GM19463 (cell line): ENCODE results near the gene TMPRSS13.

Source experiments
- ATAC-seq: cut with Tn5 transposase; IDR thresholded peaks from one replicate; pipeline ENCODE4 v1.9.1; 2021; ENCODE audit warnings: mild to moderate bottlenecking, moderate library complexity; ENCODE audit not compliant: unreplicated experiment

TMPRSS13 gene

GRCh38 chr11:117900121-117900648, 29.0 kb downstream of the TMPRSS13 start:
- ATAC-seq: peak; percentile 79

GRCh38 chr11:117898059-117898458, 31.1 kb downstream of the TMPRSS13 start:
- no peak for ATAC-seq

GRCh38 chr11:117892651-117893050, 36.6 kb downstream of the TMPRSS13 start:
- ATAC-seq: no peak

- no peak for ATAC-seq
Measured at GRCh38 chr11:117891362-117891761, 37.8 kb downstream of the TMPRSS13 start.

- no peak for ATAC-seq
Measured at GRCh38 chr11:117888139-117888566, 41.0 kb downstream of the TMPRSS13 start.

GRCh38 chr11:117887431-117888138, 41.6 kb downstream of the TMPRSS13 start:
- no peak for ATAC-seq

- ATAC-seq: no peak
Measured at GRCh38 chr11:117885777-117886176, 43.4 kb downstream of the TMPRSS13 start.

- no peak for ATAC-seq
Measured at GRCh38 chr11:117884994-117885393, 44.2 kb downstream of the TMPRSS13 start.

- ATAC-seq: no peak
Measured at GRCh38 chr11:117883063-117883462, 46.1 kb downstream of the TMPRSS13 start.

GRCh38 chr11:117882311-117882905, 46.8 kb downstream of the TMPRSS13 start:
- ATAC-seq: no peak

GRCh38 chr11:117881217-117881616, 48.0 kb downstream of the TMPRSS13 start:
- ATAC-seq: no peak

GRCh38 chr11:117879516-117880480, 49.4 kb downstream of the TMPRSS13 start:
- ATAC-seq: no peak

- ATAC-seq: no peak
Measured at GRCh38 chr11:117878939-117879475, 50.2 kb downstream of the TMPRSS13 start.

GRCh38 chr11:117878314-117878938, 50.8 kb downstream of the TMPRSS13 start:
- ATAC-seq: no peak

GRCh38 chr11:117877120-117877784, 52.0 kb downstream of the TMPRSS13 start:
- no peak for ATAC-seq

GRCh38 chr11:117876341-117877119, 52.7 kb downstream of the TMPRSS13 start, which contains the start of gene FXYD6:
FXYD6 (minus strand) TSS chr11:117876658; CDS start chr11:117842776, 33,882 bp downstream.
- ATAC-seq: no peak

GRCh38 chr11:117876059-117876340, 53.2 kb downstream of the TMPRSS13 start:
- ATAC-seq: no peak

GRCh38 chr11:117875382-117876058, 53.7 kb downstream of the TMPRSS13 start:
- no peak for ATAC-seq

GRCh38 chr11:117874910-117875381, 54.3 kb downstream of the TMPRSS13 start:
- no peak for ATAC-seq
